DOHH2 (cell line): ENCODE results near the gene MUC6.

Experiments
- EZH2phosphoT487 ChIP-seq: fragments of 200-600 bp; sonication (generic); IDR thresholded peaks from 2 replicates; pipeline ENCODE4 v1.6.1; 2017; ENCODE audit warnings: borderline replicate concordance, mild to moderate bottlenecking, antibody characterized with exemption, low read length, moderate library complexity, mixed read lengths
- TF ChIP-seq, protein P1 (sequence below): fragments of 200-600 bp; sonication (generic); IDR thresholded peaks from one replicate; pipeline ENCODE4 v1.5.1; 2014; ENCODE audit warnings: antibody characterized with exemption, mild to moderate bottlenecking, low read depth, low read length; ENCODE audit not compliant: poor library complexity, severe bottlenecking

DNA sequence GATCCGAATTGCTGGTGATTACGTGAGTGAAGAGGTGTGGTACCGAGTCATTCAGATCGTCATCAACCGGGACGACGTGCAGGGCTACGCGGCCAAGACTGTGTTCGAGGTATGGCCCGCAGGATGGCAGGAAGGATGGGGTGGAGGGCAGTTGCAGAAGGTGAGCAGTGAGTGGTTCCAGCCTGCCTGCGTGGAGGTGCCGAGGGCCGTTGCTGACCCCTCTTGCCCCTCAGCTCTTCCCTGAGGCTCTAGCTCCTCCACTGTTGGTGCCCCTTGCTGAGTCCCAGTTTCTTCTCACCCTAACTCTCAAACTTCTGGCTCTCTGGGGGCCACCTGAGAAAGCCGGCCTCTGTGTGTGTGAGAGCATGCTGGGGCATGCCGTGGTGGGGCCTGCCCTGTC lies 43.9 kb downstream of the MUC6 start:
- TF ChIP-seq, protein P1, sequence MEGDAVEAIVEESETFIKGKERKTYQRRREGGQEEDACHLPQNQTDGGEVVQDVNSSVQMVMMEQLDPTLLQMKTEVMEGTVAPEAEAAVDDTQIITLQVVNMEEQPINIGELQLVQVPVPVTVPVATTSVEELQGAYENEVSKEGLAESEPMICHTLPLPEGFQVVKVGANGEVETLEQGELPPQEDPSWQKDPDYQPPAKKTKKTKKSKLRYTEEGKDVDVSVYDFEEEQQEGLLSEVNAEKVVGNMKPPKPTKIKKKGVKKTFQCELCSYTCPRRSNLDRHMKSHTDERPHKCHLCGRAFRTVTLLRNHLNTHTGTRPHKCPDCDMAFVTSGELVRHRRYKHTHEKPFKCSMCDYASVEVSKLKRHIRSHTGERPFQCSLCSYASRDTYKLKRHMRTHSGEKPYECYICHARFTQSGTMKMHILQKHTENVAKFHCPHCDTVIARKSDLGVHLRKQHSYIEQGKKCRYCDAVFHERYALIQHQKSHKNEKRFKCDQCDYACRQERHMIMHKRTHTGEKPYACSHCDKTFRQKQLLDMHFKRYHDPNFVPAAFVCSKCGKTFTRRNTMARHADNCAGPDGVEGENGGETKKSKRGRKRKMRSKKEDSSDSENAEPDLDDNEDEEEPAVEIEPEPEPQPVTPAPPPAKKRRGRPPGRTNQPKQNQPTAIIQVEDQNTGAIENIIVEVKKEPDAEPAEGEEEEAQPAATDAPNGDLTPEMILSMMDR, result no peak
- no peak for TF ChIP-seq EZH2phosphoT487
